ENCODE measurements around the gene OTOS.

The OTOS gene

DNA sequence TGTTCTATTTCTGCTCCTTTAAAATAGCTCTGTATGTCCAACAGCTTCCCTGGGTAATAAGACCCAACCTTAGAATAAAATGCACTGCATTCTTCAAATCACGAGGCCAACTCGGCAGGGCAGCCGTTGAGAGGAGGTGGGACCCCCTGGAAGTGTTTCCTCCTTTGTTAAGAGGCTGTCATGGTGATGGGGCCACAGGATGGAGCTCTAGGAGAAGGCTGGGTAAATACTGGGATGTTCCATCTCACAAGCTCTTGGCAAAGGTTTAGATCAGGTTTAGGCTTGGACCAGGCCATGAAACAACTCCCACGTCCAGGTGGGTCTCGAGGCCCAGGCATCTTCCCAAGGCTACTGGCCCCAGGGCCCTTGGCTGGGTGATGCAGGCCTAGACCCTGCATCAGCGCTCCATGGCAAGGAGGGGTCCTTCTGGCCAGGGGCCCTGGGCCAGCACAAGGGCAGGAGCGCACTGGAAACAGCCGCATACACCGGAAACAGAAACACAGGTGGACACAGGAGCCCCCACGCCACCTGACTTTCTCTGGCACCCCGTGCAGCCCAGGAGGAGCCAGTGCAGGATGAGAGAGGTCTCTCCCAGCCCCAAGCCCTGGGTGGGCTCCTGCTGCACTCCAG, 38.8 kb upstream of the OTOS start:
- 78 to 85% methylated on average over 11 of the region's 11 CpGs for WGBS, 2 experiments (ENCODE audit: insufficient coverage in 2 of 2)

DNA sequence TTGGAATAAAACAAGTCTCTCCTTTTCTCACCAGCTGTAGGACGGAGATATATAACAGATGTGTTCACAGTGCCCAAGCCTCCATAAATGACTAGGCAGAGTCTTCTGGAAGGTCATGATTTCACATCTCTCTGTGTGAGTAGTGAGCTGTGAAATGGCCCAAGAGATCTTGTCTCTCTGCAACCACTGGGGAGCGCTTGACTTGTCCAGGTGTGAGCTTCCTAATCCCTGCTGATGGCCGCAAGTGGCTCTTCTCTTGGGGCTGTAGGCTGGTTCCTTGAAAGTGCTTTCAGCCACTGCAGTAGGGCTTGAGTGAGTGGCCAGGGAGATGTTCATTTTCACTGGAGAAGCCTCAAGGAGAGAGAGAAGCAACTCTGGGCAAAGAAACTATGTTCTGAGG, 38.1 kb upstream of the OTOS start:
- Histone ChIP-seq H3K27ac (ENCODE audit: low read depth, low read length, severe bottlenecking) (no peak overlapping the region), H3K36me3 (ENCODE audit: control insufficient read depth, insufficient read depth, low read length) (no peaks in the 10 kb centered on the region), H3K9me3 (ENCODE audit: control insufficient read depth, low read length) (no peaks in the 10 kb centered on the region), H3K4me1 (ENCODE audit: control insufficient read depth, insufficient read depth, low read length, poor library complexity, severe bottlenecking) (no peaks in the 10 kb centered on the region), H3K4me3 (ENCODE audit: extremely low read depth, insufficient read depth, low read length, poor library complexity, severe bottlenecking) (no peak overlapping the region)
- WGBS, 2 experiments (ENCODE audit: insufficient coverage in 2 of 2): 82 to 88% methylated on average over 2 of the region's 3 CpGs

More for the DNA sequence above, 38.8 kb upstream of the OTOS start:
- Histone ChIP-seq H3K4me1 (ENCODE audit: control insufficient read depth, insufficient read depth, low read length, poor library complexity, severe bottlenecking) (no peaks in the 10 kb centered on the region), H3K27ac (ENCODE audit: low read depth, low read length, severe bottlenecking) (no peak overlapping the region), H3K4me3 (ENCODE audit: extremely low read depth, insufficient read depth, low read length, poor library complexity, severe bottlenecking) (no peak overlapping the region), H3K36me3 (ENCODE audit: control insufficient read depth, insufficient read depth, low read length) (no peaks in the 10 kb centered on the region), H3K9me3 (ENCODE audit: control insufficient read depth, low read length) (no peaks in the 10 kb centered on the region)

DNA sequence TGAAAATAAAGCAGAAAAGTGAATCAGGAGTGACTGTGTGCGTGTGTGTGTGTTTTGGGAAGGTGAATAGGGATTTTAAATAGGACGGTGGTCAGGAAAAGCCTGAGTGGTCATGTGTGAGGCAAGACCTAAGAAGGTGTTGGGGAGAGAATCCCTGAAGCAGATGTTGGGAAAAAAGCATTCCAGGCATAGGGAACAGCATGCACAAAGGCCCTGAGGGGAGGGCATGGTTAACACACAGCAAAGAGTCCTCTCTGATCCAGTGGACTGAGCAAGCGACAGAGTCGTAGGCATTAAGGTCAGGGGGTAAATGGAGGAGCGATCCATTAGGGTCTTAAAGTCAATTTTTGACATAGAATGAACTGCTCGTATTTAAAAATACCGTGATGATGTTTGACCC, 34.0 kb upstream of the OTOS start:
- no peaks in the 10 kb centered on the region for H3K9me3 ChIP-seq (ENCODE audit: control insufficient read depth, low read length)
- H3K36me3 ChIP-seq (ENCODE audit: control insufficient read depth, insufficient read depth, low read length): no peaks in the 10 kb centered on the region
- H3K4me3 ChIP-seq (ENCODE audit: extremely low read depth, insufficient read depth, low read length, poor library complexity, severe bottlenecking): no peak overlapping the region
- 90 to 97% methylated on average over 4 to 7 of the region's 7 CpGs for WGBS, 2 experiments (ENCODE audit: insufficient coverage in 2 of 2)
- no peaks in the 10 kb centered on the region for H3K4me1 ChIP-seq (ENCODE audit: control insufficient read depth, insufficient read depth, low read length, poor library complexity, severe bottlenecking)
- H3K27ac ChIP-seq (ENCODE audit: low read depth, low read length, severe bottlenecking): no peak overlapping the region

DNA sequence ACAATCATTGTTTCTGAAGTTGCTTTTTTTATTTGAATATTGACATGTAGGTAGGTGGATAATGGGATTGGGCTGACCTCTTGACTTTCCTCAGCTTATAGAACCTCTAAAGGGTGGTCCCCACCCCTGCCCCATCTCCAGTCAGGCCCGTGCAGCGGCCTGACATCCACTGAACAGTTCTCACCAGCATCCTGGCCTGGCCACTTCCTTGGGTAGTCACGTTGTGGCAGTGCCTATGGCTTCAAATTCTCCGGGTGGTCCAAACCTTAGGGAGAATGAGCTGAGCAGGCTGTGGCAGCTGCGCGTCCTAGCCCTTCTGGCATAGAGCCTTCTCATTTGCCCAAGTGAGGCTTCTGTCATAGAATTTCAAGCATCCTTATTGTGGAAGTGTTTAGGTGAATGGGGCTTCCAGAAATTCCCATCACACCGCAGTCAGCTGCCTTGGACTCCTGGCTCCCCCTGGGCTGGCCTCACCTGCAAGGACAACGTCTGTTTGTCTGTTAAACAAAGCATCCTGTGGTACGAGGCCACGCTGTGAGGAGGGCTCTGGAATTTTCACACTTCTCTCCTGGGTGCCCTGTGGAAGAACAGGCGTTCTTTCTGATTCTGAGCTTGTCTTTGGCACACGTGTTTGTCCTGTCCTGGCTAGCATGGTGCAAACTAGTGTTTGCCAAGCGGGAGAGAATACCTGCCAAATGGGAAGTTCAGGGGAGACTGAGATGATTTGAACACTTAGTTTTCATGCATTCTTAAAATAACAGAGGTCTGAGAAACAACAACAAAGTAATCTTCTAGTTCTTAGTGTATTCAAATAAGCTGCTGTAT, 31.8 kb upstream of the OTOS start:
- Histone ChIP-seq H3K4me1 (ENCODE audit: control insufficient read depth, insufficient read depth, low read length, poor library complexity, severe bottlenecking) (no peaks in the 10 kb centered on the region), H3K36me3 (ENCODE audit: control insufficient read depth, insufficient read depth, low read length) (no peaks in the 10 kb centered on the region), H3K27ac (ENCODE audit: low read depth, low read length, severe bottlenecking) (no peak overlapping the region), H3K9me3 (ENCODE audit: control insufficient read depth, low read length) (no peaks in the 10 kb centered on the region), H3K4me3 (ENCODE audit: extremely low read depth, insufficient read depth, low read length, poor library complexity, severe bottlenecking) (no peak overlapping the region)
- WGBS, 2 experiments (ENCODE audit: insufficient coverage in 2 of 2): 86 to 88% methylated on average over 8 to 13 of the region's 13 CpGs

- Histone ChIP-seq H3K9me3 (ENCODE audit: control insufficient read depth, low read length) (no peaks in the 10 kb centered on the region), H3K27ac (ENCODE audit: low read depth, low read length, severe bottlenecking) (no peak overlapping the region), H3K36me3 (ENCODE audit: control insufficient read depth, insufficient read depth, low read length) (no peaks in the 10 kb centered on the region), H3K4me1 (ENCODE audit: control insufficient read depth, insufficient read depth, low read length, poor library complexity, severe bottlenecking) (no peaks in the 10 kb centered on the region), H3K4me3 (ENCODE audit: extremely low read depth, insufficient read depth, low read length, poor library complexity, severe bottlenecking) (no peak overlapping the region)
- 100% methylated on average over 1 to 2 of the region's 3 CpGs for WGBS, 2 experiments (ENCODE audit: insufficient coverage in 2 of 2)
Observed at GRCh38 chr2:240170883-240171282, 30.4 kb upstream of the OTOS start.

DNA sequence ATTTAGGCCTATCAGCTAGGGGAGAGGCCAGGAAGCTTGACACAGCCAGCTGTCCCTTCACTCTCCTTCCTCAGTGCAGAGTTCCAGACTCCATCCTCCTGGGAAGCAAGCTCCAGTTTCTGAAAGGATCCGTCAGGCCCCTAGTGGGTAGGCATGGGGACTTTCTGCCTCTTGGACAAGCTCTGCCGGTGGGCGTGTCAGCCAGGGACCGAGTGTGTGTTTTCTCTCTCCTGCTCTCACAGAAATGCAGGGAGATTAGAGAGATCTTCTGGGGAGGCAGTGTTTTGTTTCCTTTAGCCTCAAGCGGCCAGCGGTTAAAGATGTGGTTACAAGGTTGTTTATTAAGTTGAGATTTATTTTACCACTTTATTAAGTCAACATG, 29.9 kb upstream of the OTOS start:
- 60 to 75% methylated on average over 3 of the region's 6 CpGs for WGBS, 2 experiments (ENCODE audit: insufficient coverage in 2 of 2)
- Histone ChIP-seq H3K36me3 (ENCODE audit: control insufficient read depth, insufficient read depth, low read length) (no peaks in the 10 kb centered on the region), H3K9me3 (ENCODE audit: control insufficient read depth, low read length) (no peaks in the 10 kb centered on the region), H3K27ac (ENCODE audit: low read depth, low read length, severe bottlenecking) (no peak overlapping the region), H3K4me1 (ENCODE audit: control insufficient read depth, insufficient read depth, low read length, poor library complexity, severe bottlenecking) (no peaks in the 10 kb centered on the region), H3K4me3 (ENCODE audit: extremely low read depth, insufficient read depth, low read length, poor library complexity, severe bottlenecking) (no peak overlapping the region)

DNA sequence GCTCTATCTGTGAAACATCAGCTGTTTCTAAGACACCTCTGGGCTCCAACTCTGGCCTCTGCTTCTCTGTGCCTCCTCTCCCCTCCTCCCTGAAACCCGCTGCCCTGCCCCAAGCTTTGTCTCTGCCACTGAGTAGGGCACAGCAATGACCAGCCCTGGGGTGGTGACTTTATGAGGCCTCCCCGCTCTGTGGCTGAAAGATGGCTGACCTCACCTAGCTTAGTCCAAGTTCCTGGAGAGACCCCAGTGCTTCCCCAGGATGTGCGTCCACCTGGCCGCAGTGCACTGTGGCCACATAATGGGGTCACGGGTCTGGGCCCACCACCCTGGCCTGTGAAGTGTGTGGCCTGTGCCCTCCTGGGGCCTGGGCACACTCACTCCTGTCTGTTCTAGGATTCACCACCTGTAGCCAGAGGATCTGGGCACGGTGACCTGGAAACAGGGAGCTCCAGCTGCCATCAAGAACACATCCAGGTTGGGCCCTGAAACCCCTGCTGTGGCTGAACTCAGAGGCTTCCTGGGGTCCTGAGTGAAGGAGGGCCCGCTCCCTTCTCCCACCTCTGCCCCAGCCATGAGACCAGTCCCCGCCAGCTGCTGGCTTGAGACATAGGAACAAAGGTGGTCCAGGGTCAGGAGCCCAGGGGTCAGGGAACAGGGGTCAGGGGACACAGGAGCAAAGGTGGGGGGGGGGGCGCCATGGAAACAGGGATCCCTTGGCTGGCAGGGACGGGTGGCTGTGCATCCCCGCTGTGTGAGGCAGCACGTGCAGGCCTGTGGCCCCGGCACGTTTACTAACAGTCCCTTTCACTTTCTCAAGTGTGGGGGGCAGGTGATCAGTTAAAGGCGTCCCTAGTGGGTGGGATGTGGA, 29.3 kb upstream of the OTOS start:
- Histone ChIP-seq H3K4me3 (ENCODE audit: extremely low read depth, insufficient read depth, low read length, poor library complexity, severe bottlenecking) (no peak overlapping the region), H3K9me3 (ENCODE audit: control insufficient read depth, low read length) (no peaks in the 10 kb centered on the region), H3K4me1 (ENCODE audit: control insufficient read depth, insufficient read depth, low read length, poor library complexity, severe bottlenecking) (no peaks in the 10 kb centered on the region), H3K36me3 (ENCODE audit: control insufficient read depth, insufficient read depth, low read length) (no peaks in the 10 kb centered on the region), H3K27ac (ENCODE audit: low read depth, low read length, severe bottlenecking) (no peak overlapping the region)
- 93 to 96% methylated on average over 7 of the region's 15 CpGs for WGBS, 2 experiments (ENCODE audit: insufficient coverage in 2 of 2)

GRCh38 chr2:240168546-240169361, 28.3 kb upstream of the OTOS start:
- no peaks in the 10 kb centered on the region for H3K36me3 ChIP-seq (ENCODE audit: control insufficient read depth, insufficient read depth, low read length)
- no peaks in the 10 kb centered on the region for H3K9me3 ChIP-seq (ENCODE audit: control insufficient read depth, low read length)
- H3K4me1 ChIP-seq (ENCODE audit: control insufficient read depth, insufficient read depth, low read length, poor library complexity, severe bottlenecking): no peaks in the 10 kb centered on the region
- WGBS, 2 experiments (ENCODE audit: insufficient coverage in 2 of 2): 88 to 90% methylated on average over 25 to 26 of the region's 26 CpGs
- H3K4me3 ChIP-seq (ENCODE audit: extremely low read depth, insufficient read depth, low read length, poor library complexity, severe bottlenecking): no peak overlapping the region
- no peak overlapping the region for H3K27ac ChIP-seq (ENCODE audit: low read depth, low read length, severe bottlenecking)

GRCh38 chr2:240168041-240168440, 27.6 kb upstream of the OTOS start:
- 88 to 91% methylated on average over 17 to 18 of the region's 18 CpGs for WGBS, 2 experiments (ENCODE audit: insufficient coverage in 2 of 2)
- Histone ChIP-seq H3K4me3 (ENCODE audit: extremely low read depth, insufficient read depth, low read length, poor library complexity, severe bottlenecking) (no peak overlapping the region), H3K9me3 (ENCODE audit: control insufficient read depth, low read length) (no peaks in the 10 kb centered on the region), H3K27ac (ENCODE audit: low read depth, low read length, severe bottlenecking) (no peak overlapping the region), H3K36me3 (ENCODE audit: control insufficient read depth, insufficient read depth, low read length) (no peaks in the 10 kb centered on the region), H3K4me1 (ENCODE audit: control insufficient read depth, insufficient read depth, low read length, poor library complexity, severe bottlenecking) (no peaks in the 10 kb centered on the region)

DNA sequence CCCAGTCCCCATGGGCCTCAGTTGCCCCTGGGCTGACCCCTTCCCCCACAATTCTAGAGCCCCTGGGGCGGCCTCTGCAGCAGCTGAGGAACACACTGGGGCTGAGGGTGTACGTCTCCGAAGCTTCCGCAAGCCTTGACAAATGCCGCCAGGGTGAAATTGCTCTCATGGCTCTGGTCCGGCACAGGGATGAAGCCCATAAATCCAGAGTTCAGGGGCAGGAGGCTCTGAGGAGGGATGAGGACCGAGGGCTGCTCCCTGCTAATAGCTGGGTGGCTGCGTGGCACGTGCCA, 27.1 kb upstream of the OTOS start:
- no peak overlapping the region for H3K4me3 ChIP-seq (ENCODE audit: extremely low read depth, insufficient read depth, low read length, poor library complexity, severe bottlenecking)
- 92% methylated on average over 9 of the region's 9 CpGs for WGBS, 2 experiments (ENCODE audit: insufficient coverage in 2 of 2)
- H3K4me1 ChIP-seq (ENCODE audit: control insufficient read depth, insufficient read depth, low read length, poor library complexity, severe bottlenecking): no peaks in the 10 kb centered on the region
- no peak overlapping the region for H3K27ac ChIP-seq (ENCODE audit: low read depth, low read length, severe bottlenecking)
- no peaks in the 10 kb centered on the region for H3K9me3 ChIP-seq (ENCODE audit: control insufficient read depth, low read length)
- H3K36me3 ChIP-seq (ENCODE audit: control insufficient read depth, insufficient read depth, low read length): no peaks in the 10 kb centered on the region
